LoVo (cell line): ENCODE results near the gene C3orf85.
"Not testable (repeated sequence)": the region's sequence is repeated elsewhere in the genome, so short reads cannot be mapped to it uniquely, and the experiment has no call there.

Experiments used
- DNase-seq: peaks from one replicate; pipeline ENCODE4 v3.0.0-alpha.2; 2016; ENCODE audit warnings: low spot score

The C3orf85 gene, protein sequence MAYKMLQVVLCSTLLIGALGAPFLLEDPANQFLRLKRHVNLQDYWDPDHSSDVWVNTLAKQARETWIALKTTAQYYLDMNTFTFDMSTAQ

DNA sequence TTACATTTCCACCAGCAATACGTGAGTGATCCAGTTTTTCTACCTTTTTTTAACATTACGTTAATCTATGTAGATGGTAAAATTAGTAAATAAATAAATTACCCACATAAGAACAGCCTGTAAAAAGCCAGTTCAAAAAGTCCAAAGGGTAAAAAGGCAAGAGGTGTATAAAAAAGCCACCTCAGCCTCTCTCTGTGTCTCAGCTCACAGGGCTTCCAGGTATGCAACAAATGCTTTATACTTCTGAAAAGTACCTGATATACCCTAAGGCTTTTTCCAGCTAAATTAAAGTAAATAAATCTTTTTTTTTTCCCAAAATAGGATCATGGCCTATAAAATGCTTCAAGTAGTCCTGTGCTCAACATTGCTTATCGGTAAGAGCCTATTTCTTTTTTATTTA is at the start of gene C3orf85:
C3orf85 (plus strand) TSS at position 197 of the 400 bp plus-strand sequence; CDS start at position 326, 129 bp downstream.
- no peak for DNase-seq

DNA sequence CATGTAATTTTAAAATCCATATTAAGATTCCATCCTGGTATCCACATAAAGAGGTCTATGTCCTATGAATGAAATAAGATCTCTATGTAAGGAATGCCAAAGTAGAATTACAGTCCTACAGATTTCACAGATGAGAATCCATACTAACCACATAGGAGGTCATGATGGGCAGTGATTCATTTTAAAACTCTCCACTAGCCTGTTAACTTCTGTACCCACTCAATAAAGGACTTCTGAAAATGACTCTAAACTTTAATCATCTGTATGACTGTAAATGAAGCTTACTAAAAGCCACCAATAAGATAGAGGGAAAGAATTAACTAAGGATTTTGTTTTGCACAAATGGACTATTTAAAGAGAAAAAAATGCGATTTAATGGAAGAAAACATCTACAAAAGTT is 47.3 kb upstream of the C3orf85 start:
- no peak for DNase-seq

DNA sequence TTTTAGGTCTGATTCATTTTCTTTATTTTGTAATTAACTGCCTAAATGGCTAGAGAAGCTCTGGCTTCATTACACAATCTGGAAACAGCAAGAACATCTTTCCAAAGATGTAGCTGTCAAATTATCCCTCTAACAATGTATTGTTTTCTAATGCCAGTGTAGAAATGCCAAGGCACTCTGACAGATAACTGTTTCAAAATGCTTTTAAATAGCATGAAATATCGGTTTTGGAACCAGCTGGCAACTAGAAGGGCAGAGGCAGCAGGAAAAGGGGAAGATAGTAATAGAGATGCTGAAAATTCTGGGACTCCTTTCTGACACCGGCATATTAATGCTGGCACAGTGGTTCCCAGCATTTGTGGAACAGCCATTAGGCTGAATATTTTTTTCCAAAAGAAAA is 44.7 kb upstream of the C3orf85 start:
- DNase-seq, result no peak

DNA sequence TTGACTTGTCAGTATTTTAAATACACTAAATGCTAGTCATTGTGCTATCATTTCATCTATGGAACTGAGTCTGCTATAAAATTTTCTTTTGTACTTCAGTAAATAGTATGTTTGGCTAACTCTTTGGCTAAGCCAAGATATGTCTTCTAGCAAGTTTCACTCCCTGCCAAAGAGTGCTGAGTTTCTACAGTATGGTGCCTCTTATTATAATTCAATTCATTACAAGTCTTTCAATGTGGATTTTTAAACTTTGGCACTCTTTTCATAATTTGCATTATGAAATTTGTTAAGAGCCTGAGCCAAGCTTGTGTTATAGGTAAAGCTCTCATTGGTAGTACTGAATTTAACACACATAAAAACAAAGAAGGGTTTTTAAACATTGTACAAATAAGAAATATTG is 43.0 kb upstream of the C3orf85 start:
- no peak for DNase-seq

DNA sequence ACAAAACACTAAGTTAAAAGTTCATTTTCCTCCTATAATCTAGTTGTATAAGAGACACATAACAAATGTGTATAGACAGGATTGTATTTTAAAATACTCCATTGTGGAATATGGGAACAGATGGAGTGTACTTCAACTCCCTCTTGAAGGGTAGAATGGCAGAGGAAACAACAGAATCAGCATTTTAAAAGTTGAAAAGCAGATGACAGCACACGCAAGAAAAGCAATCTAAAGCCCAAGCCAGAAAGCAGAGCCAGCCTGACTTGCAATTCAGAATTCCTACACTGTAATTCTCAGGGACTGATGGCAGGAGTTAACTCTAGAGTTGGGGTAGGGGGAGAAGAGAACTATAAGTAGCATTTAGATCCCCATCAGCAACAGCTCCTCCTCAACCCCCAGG is 41.4 kb upstream of the C3orf85 start:
- DNase-seq, result no peak

DNA sequence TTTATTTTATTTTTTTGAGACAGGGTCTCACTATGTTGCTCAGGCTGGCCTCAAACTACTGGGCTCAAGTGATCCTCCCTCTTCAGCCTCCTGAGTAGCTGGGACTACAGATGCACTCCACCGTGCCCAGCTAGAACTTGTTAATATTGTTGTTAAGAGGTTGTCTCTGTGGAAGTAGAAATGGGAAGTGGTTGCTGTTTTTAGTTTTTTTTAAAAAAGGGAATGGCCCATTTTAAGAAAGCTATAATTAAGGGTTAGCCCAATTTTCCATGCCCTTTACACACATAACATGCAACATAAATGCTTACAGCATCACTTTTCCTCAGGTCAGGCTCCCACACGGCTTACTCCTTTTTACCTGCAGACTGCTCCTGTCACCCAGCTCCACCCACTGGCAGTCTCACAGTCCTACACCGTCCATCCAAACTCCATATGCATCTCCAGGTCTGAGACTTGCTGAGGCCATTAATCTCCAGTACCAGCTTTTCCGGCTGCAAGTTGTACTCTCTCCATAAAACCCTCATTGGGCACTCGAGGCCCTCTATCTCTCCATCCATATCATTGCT is 38.4 kb upstream of the C3orf85 start:
- no peak for DNase-seq

DNA sequence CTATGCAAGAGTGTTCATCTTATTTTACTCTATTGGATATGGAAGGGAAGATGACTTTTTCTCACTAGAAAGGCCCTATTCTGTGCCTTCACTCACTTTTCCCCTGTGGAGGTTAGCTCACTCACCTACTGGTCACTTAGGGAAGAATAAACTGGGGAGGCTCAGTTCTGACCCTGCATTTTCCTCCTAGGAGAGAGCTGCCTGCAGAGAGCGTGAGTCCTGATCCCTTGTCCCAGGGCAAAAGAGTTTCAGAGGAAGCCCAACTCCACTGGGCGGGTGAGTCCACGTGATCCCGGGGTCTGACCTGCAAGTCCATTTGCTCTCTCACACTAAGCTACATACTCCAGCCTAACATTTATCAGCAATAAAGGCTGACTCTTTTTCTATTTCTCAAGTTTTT is 26.9 kb upstream of the C3orf85 start:
- no peak for DNase-seq

DNA sequence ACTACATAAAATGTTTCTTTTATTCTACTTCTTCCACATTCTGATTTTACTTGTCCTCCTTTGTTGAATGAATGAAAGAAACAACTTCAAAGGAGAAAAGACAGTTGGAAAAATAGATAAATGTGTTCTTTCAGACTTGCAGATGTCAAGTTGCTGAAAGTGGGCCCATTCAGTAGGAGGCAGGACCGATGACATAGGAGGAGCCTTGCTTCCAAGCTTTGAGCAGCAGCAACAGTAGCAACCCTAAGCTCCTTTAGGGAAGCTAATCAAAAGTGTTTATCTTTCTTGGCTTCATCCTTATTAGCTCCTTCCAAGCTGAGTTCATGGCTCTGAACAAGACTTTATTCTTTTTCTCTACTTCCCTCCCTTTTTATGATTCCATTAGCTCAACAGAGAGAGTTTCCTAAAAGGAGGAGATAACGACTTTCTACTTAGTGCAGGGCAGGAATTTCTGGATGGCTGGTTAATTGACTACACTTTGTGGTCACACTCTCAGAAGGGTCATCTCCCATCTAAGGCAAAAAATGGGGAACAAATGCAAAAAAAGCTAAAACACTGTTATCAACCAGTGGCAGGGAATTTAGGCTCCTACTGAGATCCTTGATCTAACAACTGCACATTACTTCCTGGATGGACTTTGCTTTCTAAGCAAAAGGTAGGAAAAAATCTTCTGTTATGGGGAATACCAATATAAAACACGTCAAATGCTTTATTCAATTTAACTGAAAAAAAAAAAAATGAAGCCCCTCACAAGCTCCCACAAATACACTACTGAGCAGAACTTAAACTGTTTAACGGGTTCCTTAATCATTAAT is 23.4 kb upstream of the C3orf85 start:
- no peak for DNase-seq

DNA sequence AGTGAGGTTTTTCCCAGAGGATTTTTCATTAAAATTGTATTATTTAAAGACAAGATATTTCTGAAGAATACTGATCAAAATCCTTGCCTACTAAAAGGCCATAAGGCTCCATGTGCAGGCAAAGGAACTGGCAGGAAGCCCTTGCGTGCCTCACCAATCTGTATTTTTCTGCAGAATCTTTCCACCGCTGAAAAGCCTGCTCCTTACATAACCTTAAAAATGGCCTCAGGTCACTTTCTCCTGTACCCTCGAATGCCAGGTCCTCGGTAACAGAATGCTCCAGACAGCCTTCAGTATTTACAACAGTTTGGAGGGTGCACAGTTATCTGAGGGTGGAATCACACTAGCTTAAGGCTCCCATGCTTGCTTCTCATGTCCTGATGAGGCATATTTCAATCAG is 21.8 kb upstream of the C3orf85 start:
- no peak for DNase-seq

DNA sequence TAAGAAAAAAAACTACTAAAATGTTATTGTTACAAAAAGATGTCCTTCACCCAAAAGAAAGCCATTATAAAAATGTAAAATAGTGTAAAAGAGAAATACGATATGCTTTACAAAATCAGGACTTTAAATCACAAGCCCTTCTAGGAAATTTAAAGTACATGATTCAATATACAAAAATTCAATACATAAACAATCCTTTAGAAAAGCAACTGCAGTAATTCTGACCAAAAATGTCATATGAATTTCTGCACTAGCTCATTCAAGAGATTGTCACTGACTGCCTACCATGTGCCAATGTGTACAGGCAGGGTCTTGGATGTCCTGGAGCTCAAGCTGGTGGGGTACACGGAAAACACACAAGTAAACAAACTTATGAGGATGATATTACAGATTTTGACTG is 21.1 kb upstream of the C3orf85 start:
- no peak for DNase-seq

DNA sequence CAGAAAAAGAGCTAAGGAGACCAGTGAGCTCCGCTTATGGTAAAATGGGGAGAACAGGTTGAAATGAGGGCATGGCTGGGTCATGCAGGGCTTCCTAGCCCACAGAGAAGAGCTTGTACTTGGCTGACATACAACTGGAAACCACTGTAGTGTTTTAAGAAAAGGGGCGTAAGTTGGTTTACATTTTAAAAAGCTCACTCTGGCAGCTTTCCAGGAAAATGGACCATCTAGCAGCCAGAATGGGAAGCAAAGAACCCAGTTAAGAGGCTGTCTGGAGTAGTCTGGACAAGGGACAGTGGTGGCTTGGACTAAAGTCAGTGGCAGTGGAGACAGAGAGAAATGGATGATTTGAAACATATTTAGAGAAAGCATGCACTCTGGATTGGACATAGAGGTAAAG is 20.5 kb upstream of the C3orf85 start:
- DNase-seq, result no peak

DNA sequence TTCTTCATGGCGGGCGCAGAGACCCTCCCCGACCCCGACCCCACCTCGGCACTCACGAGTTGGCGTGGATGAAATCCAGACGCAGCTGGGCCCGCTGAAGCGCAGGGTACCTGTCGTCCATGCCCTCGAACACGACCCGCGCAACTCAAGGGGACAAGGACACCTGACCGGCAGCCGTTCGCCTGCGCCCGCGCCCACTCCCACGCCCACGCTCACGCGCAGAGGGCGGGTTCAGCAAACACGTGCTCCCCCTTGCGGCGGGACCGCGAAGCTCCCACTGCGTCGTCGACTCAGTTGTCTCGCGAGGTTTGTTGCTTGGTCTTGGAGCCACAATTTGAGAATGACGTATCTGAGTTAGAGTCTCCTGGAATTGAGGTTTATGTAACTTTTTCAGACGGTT is 18.6 kb upstream of the C3orf85 start, which contains the start of gene MORC1:
MORC1 (minus strand) TSS at position 196 of the 400 bp plus-strand sequence; CDS start at position 121, 75 bp downstream.
- no peak for DNase-seq

DNA sequence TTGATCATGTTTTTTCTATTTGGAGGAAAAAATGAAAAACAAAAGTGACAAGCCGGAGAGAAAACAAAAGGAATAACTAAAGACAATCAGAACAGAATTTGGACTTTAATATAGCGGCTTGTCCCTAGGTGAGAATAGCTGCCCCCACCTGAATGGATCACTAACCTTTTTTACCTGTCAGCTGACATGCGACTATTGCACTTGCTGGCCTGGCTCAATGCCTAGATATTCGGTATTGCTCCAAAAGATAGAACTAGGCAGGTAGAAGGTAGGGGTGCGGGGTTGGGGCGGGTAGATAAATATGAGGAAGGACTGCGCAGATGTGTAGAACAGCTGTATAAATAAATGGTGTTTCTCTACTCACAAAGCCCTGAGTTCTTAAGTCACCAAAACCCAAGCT is 17.9 kb upstream of the C3orf85 start:
- DNase-seq, result no peak

DNA sequence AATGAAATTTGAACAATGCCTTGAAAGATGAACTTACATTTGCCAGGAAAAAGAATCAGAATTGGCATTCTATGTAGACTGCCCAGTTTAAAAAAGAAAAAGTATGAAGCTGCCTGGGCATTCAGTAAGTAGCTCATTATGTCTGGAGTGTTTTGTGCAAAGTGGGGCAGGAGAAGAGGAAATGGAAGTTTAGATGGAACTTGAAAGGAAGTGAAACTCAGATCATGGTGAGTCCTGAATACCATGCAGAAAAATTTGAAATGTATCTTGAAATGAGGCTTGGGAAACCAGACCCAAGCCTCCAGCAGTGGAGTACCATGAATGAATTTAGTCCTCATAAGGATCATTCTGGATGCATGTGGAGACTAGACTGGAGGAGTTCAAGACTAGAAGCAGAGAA is 13.8 kb upstream of the C3orf85 start:
- no peak for DNase-seq

DNA sequence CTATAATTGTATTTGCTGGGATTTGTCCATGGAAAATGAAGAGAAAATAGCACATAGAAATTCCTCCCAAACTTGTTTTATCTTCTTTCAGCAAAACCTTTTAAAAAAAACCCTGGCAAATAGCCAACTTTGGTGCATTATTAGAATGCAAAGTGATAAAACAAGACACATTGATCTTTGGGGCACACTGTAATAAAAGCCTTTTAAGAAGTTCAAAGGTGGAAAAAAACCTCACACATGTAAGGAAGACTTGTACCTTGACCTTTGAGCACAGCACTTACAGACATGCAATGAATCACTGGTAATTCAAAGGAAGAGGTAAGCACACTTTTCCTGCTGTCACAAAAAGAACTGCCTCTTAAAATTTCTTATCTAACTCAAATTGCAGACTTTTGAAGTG is 10.6 kb upstream of the C3orf85 start:
- DNase-seq, result peak; percentile 78

DNA sequence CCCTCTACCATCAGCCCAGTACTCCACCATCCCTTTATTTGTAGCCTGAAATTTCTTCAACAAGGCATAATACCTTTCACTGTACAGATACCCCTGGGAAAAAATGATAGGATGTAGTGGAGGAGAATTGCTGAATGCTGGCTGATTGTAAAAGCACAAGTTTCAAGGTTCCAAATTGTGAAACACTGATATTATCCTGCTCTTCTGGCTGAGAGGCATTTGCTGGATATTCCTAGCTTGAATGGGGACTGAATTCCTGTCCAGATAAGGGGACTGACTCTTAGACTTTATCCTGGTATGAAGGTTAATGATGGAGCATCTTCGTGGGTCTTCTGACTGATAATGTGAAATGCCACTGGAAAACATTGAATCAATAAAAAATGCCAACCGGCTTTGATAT is 9.0 kb upstream of the C3orf85 start:
- DNase-seq, result no peak

DNA sequence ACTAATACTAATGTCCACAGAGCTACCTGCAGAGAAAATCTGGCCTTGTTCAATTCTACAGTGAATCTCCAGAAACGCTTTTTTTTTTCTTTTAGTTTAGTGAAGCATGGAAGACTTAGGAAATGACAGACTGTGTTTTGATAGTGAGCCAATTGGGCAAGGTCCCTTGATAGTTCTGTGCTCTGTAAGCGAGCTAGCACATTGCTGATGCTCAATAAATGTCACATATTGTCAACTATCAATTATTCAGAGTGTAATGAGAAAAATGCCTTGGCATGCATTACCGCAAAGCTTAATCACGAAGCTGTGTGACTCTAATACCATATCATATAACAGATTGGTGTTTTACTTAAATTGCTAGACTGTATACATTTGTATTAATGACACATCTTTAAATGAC is 5.2 kb upstream of the C3orf85 start:
- DNase-seq, result no peak

DNA sequence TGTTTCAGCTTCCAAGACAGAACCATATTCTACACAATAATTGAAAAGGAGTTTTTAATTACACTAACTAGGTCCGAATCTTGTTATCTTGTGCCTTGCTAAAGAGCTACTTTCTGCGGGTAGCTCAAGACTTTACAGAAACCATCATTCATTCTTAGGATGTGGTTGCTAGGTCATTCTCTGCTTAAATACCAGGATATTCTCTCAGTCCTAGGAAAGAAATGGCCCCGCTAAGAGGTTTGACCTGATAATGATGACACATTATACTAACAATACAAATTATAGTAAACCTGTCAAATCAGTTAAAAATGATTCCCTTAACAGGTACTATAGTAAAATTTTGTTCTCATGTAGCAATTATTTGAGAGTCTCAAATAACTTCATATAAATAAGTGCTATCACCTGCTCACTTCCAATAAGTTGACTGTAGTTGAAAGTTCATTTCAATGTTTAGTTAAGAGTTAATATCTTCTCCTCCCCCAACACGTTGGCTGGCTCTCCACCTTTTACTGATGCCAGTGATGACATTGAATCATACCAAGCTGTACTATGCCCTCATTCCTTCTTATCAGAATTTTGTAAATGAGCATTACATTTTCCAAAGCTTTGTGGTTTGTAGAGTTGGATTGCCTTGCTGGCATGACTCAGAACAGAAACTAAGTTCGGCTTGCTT is 3.6 kb upstream of the C3orf85 start:
- DNase-seq, result peak; percentile 79

DNA sequence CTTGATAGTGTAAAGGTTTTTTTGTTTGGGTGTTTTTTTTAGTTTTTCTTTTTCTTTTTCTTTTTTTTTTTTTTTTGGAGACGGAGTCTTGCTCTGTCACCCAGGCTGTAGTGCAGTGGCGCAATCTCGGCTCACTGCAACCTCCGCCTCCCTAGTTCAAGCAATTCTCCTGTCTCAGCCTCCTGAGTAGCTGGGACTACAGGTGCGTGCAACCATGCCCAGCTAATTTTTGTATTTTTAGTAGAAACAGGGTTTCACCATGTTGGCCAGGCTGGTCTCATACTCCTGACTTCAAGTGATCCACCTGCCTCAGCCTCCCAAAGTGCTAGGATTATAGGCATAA is 3.1 kb upstream of the C3orf85 start:
- DNase-seq, result not testable (repeated sequence)

DNA sequence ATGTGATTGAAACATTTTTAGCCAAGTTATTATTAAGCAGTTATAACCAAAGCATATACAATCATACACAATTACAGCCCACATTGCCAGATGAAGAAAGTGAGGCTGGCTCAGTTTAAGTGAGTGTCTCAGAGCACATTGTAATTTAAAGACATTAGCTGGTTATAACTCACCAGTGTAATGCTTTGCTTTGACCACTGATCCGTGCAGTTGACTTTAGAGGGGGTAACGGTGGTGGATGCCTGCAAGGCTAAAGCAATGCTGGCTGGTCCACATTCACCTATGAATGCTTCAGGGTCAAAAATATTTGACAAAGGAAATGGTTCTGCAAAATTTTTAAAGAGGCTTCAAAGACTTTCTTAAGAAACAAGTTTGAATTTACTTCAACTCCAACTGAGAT is 1.2 kb downstream of the C3orf85 start:
- no peak for DNase-seq

DNA sequence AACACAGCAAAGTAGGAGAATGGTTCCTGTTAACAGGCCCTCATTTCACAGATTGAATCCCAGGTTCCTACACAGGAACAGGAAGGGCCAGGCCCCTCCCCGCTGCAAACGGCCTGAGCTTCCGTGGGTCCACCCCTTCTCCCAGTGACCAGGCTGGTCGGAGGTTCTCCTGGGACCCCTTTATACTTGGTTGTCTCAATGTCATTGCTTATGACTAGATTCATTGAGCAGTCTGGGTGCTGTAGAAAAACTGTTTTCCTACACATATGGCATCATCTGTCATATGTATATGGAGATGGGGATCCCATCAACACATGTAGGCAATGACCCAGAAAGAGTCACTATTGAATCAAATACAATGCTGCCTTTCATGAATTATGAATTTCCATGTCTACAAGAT is 3.8 kb downstream of the C3orf85 start:
- no peak for DNase-seq

DNA sequence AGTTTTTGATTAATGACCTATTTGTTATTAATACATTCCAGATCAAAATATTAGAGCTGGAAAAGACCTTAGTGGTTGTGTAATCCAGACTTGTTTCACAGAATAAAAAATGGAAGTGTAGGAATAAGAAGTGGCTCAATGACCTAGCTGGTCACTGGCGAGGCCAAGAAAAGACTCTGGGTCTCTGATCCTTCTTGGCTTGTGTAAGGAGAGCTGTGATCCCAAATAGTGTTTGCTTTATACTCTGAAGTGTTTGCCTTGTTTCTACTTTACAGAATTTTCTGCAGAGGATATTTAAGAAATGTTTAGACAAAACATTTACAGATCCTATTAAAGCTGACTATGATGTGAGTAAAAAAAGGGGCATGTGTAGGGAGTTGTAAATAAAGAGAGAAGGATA is 7.1 kb downstream of the C3orf85 start:
- no peak for DNase-seq

DNA sequence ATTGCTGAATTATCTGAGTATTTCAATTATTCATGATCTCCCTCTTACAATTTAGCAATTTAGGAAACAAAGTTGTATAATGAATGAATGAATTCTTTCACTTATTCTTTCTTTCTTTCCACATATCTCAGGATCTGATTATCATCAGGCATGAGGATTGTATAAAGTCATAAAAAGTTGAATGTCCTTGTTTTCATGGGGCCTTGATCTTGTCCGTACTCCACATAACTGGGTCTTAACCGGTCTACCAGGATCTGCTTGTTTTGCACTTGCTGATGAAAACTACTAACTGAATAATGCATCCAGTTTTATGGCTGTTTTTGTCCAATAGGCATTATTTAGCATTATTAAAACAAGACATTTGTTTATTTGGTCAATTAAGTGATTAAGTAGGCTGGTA is 12.6 kb downstream of the C3orf85 start:
- no peak for DNase-seq
